WI38 (cell line): Measurements from ENCODE around the gene MERTK.
"Not testable (repeated sequence)": the region's sequence is repeated elsewhere in the genome, so short reads cannot be mapped to it uniquely, and the experiment has no call there.

Source experiments
- H3K4me3 ChIP-seq: 2 replicates; pipeline ENCODE4 v1.5.1; 2011; ENCODE audit warnings: low read depth, mild to moderate bottlenecking, control low read depth, low read length
- TF ChIP-seq, protein P1 (sequence below): IDR thresholded peaks from 2 replicates; pipeline ENCODE4 v1.5.1; 2012; ENCODE audit warnings: low read depth, mild to moderate bottlenecking, control low read depth, low read length

MERTK gene

DNA sequence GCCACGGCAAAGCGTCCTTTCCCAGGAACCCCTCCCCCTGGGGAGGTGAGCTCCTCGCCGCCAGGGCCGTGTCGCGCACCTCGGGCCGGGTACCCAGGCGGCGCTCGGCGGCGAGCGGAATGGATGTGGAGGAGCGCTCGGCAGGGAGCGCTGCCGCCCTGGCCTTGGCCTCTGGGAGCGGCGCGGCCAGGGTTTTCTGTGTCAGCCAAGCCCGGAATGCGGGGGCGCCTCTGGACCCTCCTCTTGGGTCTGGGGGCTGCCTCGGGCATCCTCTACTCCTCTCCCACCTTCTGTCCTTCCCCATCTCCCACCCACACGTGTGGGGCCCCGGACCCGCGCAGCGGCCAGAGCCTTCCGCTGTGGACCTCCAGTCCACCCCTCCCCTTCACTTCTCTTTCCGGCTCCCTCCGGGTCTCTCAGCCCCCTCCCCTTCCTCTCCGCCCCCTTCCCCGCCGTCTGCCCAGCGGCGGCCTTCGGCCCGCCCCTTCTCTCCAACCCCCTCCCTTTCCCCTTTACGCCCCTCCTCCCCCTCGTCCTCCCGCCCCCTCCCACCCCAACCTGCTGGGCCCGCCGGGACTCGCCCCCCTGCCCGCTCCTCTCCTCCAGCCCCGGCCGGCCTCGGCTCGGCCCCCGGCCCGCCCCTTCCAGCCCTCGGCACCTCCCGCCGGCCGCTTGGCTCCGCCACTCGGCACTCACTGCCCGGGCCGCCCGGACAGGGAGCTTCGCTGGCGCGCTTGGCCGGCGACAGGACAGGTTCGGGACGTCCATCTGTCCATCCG, at the start of gene MERTK:
Gene MERTK (plus strand): TSS at position 684 of the 779 bp plus-strand sequence. CDS start 129 bp downstream, outside the sequence.
- TF ChIP-seq, protein P1, sequence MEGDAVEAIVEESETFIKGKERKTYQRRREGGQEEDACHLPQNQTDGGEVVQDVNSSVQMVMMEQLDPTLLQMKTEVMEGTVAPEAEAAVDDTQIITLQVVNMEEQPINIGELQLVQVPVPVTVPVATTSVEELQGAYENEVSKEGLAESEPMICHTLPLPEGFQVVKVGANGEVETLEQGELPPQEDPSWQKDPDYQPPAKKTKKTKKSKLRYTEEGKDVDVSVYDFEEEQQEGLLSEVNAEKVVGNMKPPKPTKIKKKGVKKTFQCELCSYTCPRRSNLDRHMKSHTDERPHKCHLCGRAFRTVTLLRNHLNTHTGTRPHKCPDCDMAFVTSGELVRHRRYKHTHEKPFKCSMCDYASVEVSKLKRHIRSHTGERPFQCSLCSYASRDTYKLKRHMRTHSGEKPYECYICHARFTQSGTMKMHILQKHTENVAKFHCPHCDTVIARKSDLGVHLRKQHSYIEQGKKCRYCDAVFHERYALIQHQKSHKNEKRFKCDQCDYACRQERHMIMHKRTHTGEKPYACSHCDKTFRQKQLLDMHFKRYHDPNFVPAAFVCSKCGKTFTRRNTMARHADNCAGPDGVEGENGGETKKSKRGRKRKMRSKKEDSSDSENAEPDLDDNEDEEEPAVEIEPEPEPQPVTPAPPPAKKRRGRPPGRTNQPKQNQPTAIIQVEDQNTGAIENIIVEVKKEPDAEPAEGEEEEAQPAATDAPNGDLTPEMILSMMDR = peak; percentile 35
- peak within 1 kb of the TSS; percentile 54 for H3K4me3 ChIP-seq

DNA sequence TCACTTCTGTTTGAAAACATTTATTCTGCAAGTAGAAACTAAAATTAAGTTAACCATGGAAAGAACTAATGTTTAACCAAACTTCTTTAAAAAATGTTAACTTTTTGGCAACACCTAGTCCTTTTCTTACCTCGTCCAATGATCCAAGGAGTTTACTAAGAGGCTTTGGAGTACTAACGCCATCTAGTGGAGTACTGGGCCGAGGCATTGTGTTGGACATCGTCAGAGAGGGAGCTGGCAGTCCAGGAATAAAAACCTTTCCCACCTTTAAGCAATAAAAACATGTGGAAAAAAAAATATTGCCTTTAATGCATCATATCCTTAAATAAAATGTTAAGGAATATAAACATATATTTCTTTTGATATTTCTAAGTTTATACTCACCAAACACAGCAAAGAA, 47.8 kb upstream of the MERTK start:
- not testable (repeated sequence) for H3K4me3 ChIP-seq
- TF ChIP-seq, protein P1 = peak; percentile 20; the same call in 1 of the 2 replicates

DNA sequence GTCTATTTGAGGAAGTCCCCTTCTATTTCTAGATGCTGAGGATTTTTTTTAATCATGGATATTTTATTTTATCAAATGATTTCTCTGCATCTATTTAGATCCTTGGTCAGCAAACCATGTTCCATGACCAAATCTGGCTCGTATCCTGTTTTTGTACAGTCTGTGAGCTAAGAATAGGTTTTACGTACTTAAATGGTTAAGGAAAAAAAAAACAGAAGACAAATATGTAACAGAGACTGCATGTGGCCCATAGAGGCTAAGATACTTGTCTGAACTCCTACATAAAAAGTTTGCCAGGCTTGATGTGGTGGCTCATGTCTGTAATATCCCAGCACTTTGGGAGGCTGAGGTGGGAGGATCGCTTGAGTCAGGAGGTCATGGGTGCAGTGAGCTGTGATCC, 45.9 kb upstream of the MERTK start:
- not testable (repeated sequence) for H3K4me3 ChIP-seq

DNA sequence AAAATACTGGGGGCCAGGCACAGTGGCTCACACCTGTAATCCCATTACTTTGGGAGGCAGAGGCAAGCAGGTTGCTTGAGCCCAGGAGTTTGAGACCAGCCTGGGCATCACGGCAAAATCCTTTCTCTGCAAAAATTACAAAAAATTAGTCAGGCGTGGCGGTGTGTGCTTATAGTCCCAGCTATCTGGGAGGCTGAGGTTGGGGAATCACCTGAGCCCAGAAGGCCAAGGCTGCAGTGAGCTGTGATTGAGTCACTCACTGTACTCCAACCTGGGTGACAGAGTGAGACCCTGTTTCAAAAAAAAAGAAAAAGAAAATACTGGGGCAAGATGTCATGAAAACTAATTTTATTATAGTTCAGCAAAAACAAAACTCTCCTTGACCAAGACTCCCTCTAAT, 38.4 kb upstream of the MERTK start:
- not testable (repeated sequence) for H3K4me3 ChIP-seq

DNA sequence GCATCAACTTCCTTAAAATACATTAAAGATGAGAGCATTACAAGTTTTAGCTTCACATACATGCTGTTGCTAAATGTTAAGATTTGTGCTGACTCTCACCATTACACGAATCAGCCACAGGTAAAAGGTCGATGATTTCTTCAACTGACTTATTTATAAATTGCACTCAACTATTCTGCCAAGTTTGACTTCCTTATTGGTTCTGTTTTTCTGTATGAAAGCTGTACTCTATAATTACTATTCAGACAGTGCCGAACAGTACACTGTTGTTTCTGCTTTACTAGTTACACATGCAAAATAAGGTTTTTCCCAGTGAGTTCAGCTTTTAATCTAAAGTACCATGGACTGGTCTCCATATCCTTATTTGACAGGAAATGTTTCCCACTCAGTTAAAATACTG, 33.3 kb upstream of the MERTK start:
- H3K4me3 ChIP-seq = not testable (repeated sequence)

DNA sequence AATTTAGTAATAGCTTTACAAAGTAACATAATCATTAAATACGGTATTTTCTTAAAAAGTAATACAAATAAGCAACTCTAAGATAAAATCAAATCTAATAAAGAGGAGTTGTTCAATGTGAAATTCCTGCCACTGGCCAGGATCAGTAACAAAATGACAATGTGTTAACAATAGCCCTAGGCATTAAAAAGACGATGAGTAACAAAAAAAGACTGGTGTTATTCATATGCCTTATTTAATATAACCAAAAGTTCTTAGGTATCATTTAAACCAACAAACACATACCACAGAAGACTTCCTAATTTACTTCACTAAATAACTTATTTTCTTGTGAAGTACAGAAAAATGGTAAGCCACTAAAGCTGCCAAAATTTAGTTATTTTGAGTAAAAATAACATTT, 25.6 kb upstream of the MERTK start:
- H3K4me3 ChIP-seq = not testable (repeated sequence)

DNA sequence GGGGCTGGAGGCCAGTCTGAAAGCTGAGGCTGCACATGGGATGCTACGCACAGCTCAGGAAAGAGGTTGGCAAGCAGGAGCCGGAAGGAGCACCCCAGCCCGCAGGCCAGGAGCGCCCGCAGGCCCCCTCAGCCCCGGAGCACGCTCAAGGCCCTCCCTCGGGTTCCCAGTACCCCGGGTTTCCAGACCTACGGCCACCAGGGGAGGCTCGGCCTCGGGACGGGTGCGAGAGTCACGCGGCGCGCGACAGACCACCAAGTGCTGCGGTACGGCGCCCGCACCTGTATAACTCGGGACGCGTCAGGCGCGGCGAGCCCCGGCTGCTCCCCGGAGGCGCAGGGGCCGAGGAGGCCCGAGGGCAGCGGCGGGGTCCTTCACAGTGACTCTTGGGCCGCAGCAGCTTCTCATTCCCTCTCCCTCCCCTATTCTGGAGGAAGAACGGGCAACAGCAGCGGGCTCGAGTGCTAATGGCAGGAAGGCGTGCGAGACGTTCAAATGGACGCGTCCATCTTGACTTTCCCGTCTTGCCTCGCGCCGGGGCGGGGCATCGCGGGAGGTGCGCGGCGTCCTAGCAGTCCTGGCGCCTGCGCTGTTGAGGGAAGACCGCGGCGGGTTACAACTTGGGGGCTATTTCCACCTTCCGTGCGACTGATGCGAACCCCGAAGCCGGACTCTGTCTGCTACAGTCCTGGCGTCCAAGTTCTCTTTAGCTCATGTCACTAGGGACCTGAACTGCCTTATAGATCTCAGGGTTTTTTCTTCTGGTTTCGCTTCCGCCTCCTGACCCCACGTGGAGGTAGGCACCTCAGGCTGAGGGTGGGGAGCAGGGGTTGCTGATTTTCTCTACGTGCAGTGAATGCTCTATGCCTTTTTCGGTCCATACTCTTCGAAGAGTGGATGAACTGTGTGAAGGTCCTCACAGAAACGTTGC, 14.5 kb upstream of the MERTK start, which contains the start of gene ANAPC1:
Gene ANAPC1 (minus strand): TSS at position 533 of the 931 bp plus-strand sequence. CDS start 3,368 bp downstream, outside the sequence.
- peak within 1 kb of the TSS; percentile 88 for H3K4me3 ChIP-seq
- TF ChIP-seq, protein P1 = no peak

DNA sequence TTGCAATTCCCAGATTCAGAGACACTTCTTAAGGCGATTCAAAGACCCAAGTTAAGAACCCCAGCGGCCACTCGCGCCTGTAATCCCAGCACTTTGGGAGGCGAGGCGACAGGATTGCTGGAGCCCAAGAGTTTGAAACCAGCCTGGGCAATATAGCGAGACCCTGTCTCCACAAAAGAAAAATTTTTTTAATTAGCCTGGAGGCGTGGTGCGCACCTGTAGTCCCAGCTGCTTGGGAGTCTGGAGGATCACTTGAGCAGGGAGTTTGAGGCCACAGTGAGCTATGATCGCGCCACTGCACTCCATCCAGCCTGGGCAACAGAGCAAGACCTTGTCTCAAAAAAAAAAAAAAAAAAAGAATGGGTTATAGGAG, 13.8 kb upstream of the MERTK start:
- TF ChIP-seq, protein P1 = no peak
- H3K4me3 ChIP-seq = peak overlapping the region; percentile 88

DNA sequence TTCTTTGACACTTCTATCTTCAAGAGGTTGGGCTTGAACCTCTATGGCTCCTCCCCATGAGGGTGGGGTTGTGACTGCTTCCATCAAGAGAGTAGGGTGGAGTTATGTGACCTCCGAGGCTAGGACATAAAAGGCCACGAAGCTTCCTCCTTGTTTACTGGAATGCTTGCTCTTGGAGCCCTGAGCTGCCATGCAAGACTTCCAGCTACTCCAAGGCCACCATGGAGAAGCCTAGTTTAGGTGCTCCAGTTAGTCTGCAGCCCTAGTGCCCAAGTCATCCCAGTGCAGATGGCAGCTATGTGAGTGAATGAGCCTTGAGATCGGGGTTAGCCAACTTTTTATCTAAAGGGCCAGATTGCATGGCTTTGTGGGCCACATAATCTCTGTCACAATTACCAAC, 2.4 kb upstream of the MERTK start:
- no peak overlapping the region for H3K4me3 ChIP-seq
- TF ChIP-seq, protein P1 = no peak
